PC-3 (cell line): ENCODE measurements around the gene OXCT2.

Experiments
- EZH2 ChIP-seq: fragments of 300-600 bp; sonication (generic); IDR thresholded peaks from one replicate; pipeline ENCODE4 v1.6.1; 2017; ENCODE audit warnings: antibody characterized with exemption, mild to moderate bottlenecking, low read length; ENCODE audit not compliant: unreplicated experiment
- EZH2phosphoT487 ChIP-seq: fragments of 300-600 bp; sonication (generic); IDR thresholded peaks from 2 replicates; pipeline ENCODE4 v1.6.1; 2018; ENCODE audit warnings: mild to moderate bottlenecking, antibody characterized with exemption, low read length, borderline replicate concordance
- TF ChIP-seq, protein P1 (sequence below): fragments of 300-600 bp; sonication (generic); conservative IDR thresholded peaks from 2 replicates; pipeline ENCODE4 v1.5.1; 2017; ENCODE audit warnings: antibody characterized with exemption, low read depth, mild to moderate bottlenecking, low read length

DNA sequence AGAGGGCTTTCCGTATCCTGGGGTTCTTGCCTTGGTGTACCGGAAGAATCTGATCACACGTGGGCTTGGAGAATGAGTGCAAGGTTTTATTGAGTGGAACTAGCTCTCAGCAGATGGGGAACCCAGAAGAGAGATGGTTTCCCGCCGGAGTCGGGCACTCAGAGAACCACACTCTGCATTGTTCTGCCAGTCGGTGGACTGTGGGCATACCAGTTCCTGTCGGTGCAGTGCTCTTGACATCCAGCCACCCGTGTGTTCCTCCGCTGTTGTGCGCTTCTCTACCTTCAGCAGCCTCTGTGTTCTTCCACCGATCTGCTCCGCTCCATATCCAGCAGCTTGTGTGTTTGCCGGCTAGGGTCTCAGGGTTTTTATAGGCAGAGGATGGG is 43.2 kb downstream of the OXCT2 start:
- TF ChIP-seq, protein P1, sequence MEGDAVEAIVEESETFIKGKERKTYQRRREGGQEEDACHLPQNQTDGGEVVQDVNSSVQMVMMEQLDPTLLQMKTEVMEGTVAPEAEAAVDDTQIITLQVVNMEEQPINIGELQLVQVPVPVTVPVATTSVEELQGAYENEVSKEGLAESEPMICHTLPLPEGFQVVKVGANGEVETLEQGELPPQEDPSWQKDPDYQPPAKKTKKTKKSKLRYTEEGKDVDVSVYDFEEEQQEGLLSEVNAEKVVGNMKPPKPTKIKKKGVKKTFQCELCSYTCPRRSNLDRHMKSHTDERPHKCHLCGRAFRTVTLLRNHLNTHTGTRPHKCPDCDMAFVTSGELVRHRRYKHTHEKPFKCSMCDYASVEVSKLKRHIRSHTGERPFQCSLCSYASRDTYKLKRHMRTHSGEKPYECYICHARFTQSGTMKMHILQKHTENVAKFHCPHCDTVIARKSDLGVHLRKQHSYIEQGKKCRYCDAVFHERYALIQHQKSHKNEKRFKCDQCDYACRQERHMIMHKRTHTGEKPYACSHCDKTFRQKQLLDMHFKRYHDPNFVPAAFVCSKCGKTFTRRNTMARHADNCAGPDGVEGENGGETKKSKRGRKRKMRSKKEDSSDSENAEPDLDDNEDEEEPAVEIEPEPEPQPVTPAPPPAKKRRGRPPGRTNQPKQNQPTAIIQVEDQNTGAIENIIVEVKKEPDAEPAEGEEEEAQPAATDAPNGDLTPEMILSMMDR: no peak
- TF ChIP-seq EZH2 (no peak), EZH2phosphoT487 (no peak)
